ENCODE data around the gene FZD4. TPM values are rescaled to one million over a fixed set of nuclear protein-coding genes. Genes with fewer than 3 reads are reported as not detected.
A peak's percentile ranks its signal among the peaks of the same experiment; 100 is the strongest.
"Not testable (repeated sequence)": the region's sequence is repeated elsewhere in the genome, so short reads cannot be mapped to it uniquely, and the experiment has no call there.

The FZD4 gene
- total and polyA plus RNA-seq, 3 donors from 2014 or later = 14.8 to 31.9 (median 31.2) TPM

GRCh38 chr11:86938203-86938899, 16.8 kb downstream of the FZD4 start:
- no peak overlapping the region for H3K4me3 ChIP-seq
- H3K9me3 ChIP-seq = no peaks in the 10 kb centered on the region
- H3K27me3 ChIP-seq = no peaks in the 10 kb centered on the region
- H3K27ac ChIP-seq = no peak overlapping the region
- intact Hi-C loops (cut with DNase I; ENCODE audit: low total_unique reads) = loop anchor here (10.0 kb wide), 1 partner anchor 356 kb away; no protein-coding TSS in a partner anchor
- no peak for DNase-seq
- H3K4me1 ChIP-seq = peaks cover 36% of the 10 kb centered on the region
- no peaks in the 10 kb centered on the region for H3K36me3 ChIP-seq (ENCODE audit: low read depth, missing control alignments)
- TF ChIP-seq, protein P1, sequence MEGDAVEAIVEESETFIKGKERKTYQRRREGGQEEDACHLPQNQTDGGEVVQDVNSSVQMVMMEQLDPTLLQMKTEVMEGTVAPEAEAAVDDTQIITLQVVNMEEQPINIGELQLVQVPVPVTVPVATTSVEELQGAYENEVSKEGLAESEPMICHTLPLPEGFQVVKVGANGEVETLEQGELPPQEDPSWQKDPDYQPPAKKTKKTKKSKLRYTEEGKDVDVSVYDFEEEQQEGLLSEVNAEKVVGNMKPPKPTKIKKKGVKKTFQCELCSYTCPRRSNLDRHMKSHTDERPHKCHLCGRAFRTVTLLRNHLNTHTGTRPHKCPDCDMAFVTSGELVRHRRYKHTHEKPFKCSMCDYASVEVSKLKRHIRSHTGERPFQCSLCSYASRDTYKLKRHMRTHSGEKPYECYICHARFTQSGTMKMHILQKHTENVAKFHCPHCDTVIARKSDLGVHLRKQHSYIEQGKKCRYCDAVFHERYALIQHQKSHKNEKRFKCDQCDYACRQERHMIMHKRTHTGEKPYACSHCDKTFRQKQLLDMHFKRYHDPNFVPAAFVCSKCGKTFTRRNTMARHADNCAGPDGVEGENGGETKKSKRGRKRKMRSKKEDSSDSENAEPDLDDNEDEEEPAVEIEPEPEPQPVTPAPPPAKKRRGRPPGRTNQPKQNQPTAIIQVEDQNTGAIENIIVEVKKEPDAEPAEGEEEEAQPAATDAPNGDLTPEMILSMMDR (IDR thresholded peaks at IDR 0.05) = no peak
- no peak for TF ChIP-seq POLR2A (IDR thresholded peaks at IDR 0.05)
- WGBS, 2 donors = 41 to 52% methylated on average over 5 to 6 of the region's 6 CpGs

DNA sequence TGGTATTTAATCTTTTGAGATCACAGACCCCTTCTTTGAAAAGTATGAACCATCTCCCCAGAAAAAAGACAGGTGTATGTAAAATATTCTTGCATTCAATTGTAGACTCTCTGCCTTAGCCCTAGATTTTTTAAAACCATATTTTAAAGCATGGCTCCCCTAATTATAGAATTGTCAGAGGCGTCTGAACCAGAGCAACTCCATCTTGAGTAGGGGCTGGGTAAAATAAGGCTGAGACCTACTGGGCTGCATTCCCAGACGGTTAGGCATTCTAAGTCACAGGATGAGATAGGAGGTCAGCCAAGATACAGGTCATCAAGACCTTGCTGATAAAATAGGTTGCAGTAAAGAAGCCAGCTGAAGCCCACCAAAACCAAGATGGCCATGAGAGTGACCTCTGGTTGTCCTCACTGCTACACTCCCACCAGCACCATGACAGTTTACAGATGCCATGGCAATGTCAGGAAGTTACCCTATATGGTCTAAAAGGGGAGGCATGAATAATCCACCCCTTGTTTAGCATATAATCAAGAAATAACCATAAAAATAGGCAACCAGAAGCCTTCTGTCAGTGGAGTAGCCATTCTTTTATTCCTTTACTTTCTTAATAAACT, 17.9 kb downstream of the FZD4 start:
- H3K4me1 ChIP-seq = peaks cover 39% of the 10 kb centered on the region
- H3K4me3 ChIP-seq; DNase-seq; H3K36me3 ChIP-seq (ENCODE audit: low read depth, missing control alignments); H3K27ac ChIP-seq; H3K9me3 ChIP-seq; H3K27me3 ChIP-seq: not testable (repeated sequence)
- WGBS, 2 donors = 64 to 69% methylated on average over 2 of the region's 2 CpGs
- intact Hi-C loops (cut with DNase I; ENCODE audit: low total_unique reads) = loop anchor here (10.0 kb wide), 1 partner anchor 358 kb away; no protein-coding TSS in a partner anchor

DNA sequence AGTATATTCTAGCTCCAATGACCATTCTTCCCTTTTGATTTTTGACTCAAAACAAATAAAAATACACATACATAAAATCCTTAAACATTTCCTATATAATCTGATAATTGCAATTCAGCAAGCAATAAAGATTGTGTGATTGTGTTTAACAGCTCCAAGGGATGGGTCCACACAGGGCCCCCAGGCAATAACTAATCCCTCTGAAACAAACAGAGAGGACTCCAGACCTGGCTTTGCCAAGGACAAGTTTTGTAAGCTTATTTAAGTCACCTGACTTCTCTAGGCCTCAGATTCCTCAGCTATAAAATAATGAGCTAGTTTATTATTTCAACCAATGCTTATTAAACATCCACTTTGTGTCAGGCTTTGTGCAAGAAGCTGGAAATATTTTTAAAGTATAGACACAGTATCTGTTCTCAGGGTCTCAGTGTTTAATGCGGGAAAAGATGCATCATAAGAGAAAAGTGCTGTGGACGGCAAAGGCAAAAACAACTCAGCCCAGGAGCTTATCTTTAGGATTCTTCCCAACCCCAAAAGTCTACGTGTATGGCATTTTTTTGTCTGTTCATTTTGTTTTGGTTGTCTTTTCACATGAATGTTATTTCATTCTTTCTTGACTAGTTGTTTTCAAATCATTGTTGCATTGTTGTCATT, 20.1 kb downstream of the FZD4 start:
- Histone ChIP-seq H3K9me3 (no peaks in the 10 kb centered on the region), H3K4me3 (no peak overlapping the region), H3K4me1 (peaks cover 29% of the 10 kb centered on the region), H3K36me3 (ENCODE audit: low read depth, missing control alignments) (no peaks in the 10 kb centered on the region), H3K27me3 (no peaks in the 10 kb centered on the region), H3K27ac (peak overlapping the region in 1 of 2 donors; percentile 31)
- 20 to 49% methylated on average over 3 of the region's 3 CpGs for WGBS, 2 donors
- DNase-seq = no peak
- TF ChIP-seq POLR2A (IDR thresholded peaks at IDR 0.05) = no peak
- TF ChIP-seq, protein P1 (IDR thresholded peaks at IDR 0.05) = no peak
- intact Hi-C loops (cut with DNase I; ENCODE audit: low total_unique reads) = loop anchor here (10.0 kb wide), 1 partner anchor 360 kb away; no protein-coding TSS in a partner anchor

DNA sequence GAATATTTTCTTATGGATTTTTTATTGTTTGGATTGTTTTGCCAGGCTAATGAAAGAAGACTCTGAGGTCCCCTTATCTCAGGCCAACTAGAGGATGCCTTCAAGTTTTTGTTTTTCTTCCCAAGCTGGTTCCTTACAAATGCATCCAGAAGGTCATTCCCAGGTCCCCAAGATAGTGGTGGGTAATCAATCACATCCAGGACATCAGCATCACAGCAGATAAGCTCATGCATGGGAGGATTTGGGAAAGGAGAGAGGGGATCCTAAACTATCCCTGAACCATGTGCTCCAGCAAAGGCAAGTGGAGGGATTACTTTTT, 20.7 kb downstream of the FZD4 start:
- H3K27ac ChIP-seq = peak overlapping the region in 1 of 2 donors; percentile 31

More for the DNA sequence above, 20.7 kb downstream of the FZD4 start:
- no peak overlapping the region for H3K4me3 ChIP-seq
- DNase-seq = no peak
- TF ChIP-seq, protein P1 (IDR thresholded peaks at IDR 0.05) = no peak
- TF ChIP-seq POLR2A (IDR thresholded peaks at IDR 0.05) = no peak
- H3K4me1 ChIP-seq = peaks cover 24% of the 10 kb centered on the region
- H3K27me3 ChIP-seq = no peaks in the 10 kb centered on the region
- no peaks in the 10 kb centered on the region for H3K36me3 ChIP-seq (ENCODE audit: low read depth, missing control alignments)
- H3K9me3 ChIP-seq = no peaks in the 10 kb centered on the region
- intact Hi-C loops (cut with DNase I; ENCODE audit: low total_unique reads) = loop anchor here (10.0 kb wide), 1 partner anchor 360 kb away; no protein-coding TSS in a partner anchor

All from testis (tissue), 3 donors.